22Rv1 (cell line): Measurements from ENCODE around the gene CLEC4G.

ENCODE experiments used
- CTCF ChIP-seq: fragments of 450-650 bp; IDR thresholded peaks from 2 replicates; pipeline ENCODE4 v1.5.1; 2017; ENCODE audit warnings: mild to moderate bottlenecking
- ZFX ChIP-seq: fragments of 450-650 bp; IDR thresholded peaks from 2 replicates; pipeline ENCODE4 v1.6.1; 2017; ENCODE audit warnings: antibody characterized with exemption, borderline replicate concordance

DNA sequence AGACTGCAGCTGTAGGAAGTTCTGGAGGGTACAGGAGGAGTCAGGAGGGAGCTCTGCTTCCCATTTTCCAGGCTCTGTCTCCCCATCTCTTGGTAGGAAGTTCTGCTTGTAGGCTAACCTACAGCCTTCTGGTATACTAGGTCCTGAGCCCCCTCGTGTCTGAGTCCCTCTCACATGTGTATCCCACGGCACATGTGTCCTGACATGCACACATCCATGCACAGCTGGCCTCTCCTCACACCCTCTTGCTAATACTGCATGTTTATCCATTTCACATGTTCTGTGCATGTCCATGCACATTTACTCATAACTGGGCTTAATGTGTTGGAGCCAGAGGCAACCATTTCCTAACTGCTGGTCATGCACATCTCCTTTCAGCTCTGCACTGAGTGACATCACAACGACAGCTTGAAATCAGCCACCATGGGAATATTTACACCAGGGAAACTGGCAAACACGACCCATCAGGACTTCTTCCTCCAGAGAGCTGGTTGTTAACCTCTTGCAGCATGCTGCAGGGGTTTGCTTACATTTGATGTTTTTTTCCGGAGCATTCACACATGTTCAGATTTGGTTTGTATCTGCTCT is 12.4 kb upstream of the CLEC4G start:
- TF ChIP-seq CTCF (no peak), ZFX (no peak)
